HCEC 1CT (cell line): ENCODE data around the gene FUT3.
A peak's percentile ranks its signal among the peaks of the same experiment; 100 is the strongest.

ENCODE experiments used
- DNase-seq: peaks from one replicate; pipeline ENCODE4 v3.0.0-alpha.2; 2017

FUT3 gene

GRCh38 chr19:5822181-5822844 lies 28.9 kb downstream of the FUT3 start:
- DNase-seq, result no peak

- no peak for DNase-seq
These were observed 29.6 kb downstream of the FUT3 start for GRCh38 chr19:5821521-5822180.

GRCh38 chr19:5820785-5821184 lies 30.5 kb downstream of the FUT3 start:
- no peak for DNase-seq

GRCh38 chr19:5818594-5818993 lies 32.7 kb downstream of the FUT3 start:
- no peak for DNase-seq

GRCh38 chr19:5817218-5817617 lies 34.0 kb downstream of the FUT3 start:
- DNase-seq, result no peak

GRCh38 chr19:5814852-5815246 lies 36.4 kb downstream of the FUT3 start:
- DNase-seq, result no peak

GRCh38 chr19:5814123-5814851 lies 37.0 kb downstream of the FUT3 start:
- no peak for DNase-seq

GRCh38 chr19:5811117-5811516 lies 40.1 kb downstream of the FUT3 start:
- DNase-seq, result no peak

GRCh38 chr19:5809469-5809868 lies 41.8 kb downstream of the FUT3 start:
- no peak for DNase-seq

GRCh38 chr19:5809053-5809452 lies 42.2 kb downstream of the FUT3 start:
- DNase-seq, result no peak

GRCh38 chr19:5808120-5808816 lies 43.0 kb downstream of the FUT3 start:
- no peak for DNase-seq

- no peak for DNase-seq
These were observed 44.3 kb downstream of the FUT3 start for GRCh38 chr19:5806905-5807304.

- DNase-seq, result no peak
These were observed 45.1 kb downstream of the FUT3 start for GRCh38 chr19:5806133-5806489.

- DNase-seq, result no peak
These were observed 45.7 kb downstream of the FUT3 start for GRCh38 chr19:5805462-5806132.

- no peak for DNase-seq
These were observed 46.5 kb downstream of the FUT3 start, which contains the start of gene NRTN for GRCh38 chr19:5804516-5805461. NRTN (plus strand) TSS chr19:5805067; CDS start chr19:5824166, 19,099 bp downstream.

GRCh38 chr19:5803752-5804515 lies 47.3 kb downstream of the FUT3 start:
- peak; percentile 76 for DNase-seq

GRCh38 chr19:5803441-5803751 lies 47.9 kb downstream of the FUT3 start:
- DNase-seq, result no peak

GRCh38 chr19:5801796-5802619 lies 49.2 kb downstream of the FUT3 start:
- DNase-seq, result no peak

- DNase-seq, result no peak
These were observed 50.6 kb downstream of the FUT3 start for GRCh38 chr19:5800361-5801270.
